IMR-90 (cell line): ENCODE results near the gene CMKLR1. TPM values are rescaled to one million over a fixed set of nuclear protein-coding genes. Genes with fewer than 3 reads are reported as not detected.

Experiments used
- ATAC-seq: fragments of 200-7000 bp; cut with Tn5 transposase; 2 replicates; pipeline ENCODE4 v1.9.1; 2020; ENCODE audit warnings: low read depth, mild to moderate bottlenecking, moderate library complexity
- BruUV-seq: library from RNA; stranded (reverse); fragments of 400-500 nt; replicated peaks from 2 replicates; lab custom pipeline; 2021; lab: Mats Ljungman, UMichigan
- CTCF ChIA-PET: fragments of 300-600 bp; formaldehyde crosslinking; extraction: SDS; loops from one replicate; lab custom pipeline; 2021; ENCODE audit warnings: antibody characterized with exemption; lab: Yijun Ruan, JAX
- POLR2A ChIA-PET: fragments of 300-600 bp; sonication (Branson Sonifier 250); formaldehyde crosslinking; loops from one replicate; lab custom pipeline; 2022; ENCODE audit warnings: antibody characterized with exemption; ENCODE audit not compliant: unreplicated experiment; lab: Charles Lee
- DNase-seq: peaks from one replicate; pipeline ENCODE4 v3.0.0; 2013
- H2AFZ ChIP-seq: replicated peaks from 2 replicates; pipeline ENCODE3; 2013; ENCODE audit warnings: low read length, mild to moderate bottlenecking; ENCODE audit not compliant: poor library complexity
- H2AK5ac ChIP-seq: 2 replicates; pipeline ENCODE4 v1.6.1; 2013; ENCODE audit warnings: low read depth, low read length, inconsistent platforms
- H2AK9ac ChIP-seq: replicated peaks from 2 replicates; pipeline ENCODE3; 2013; ENCODE audit warnings: mild to moderate bottlenecking, low read depth, low read length, moderate library complexity; ENCODE audit not compliant: poor library complexity
- H2BK120ac ChIP-seq: 2 replicates; pipeline ENCODE4 v1.6.1; 2013; ENCODE audit warnings: low read depth, low read length, inconsistent platforms
- H2BK15ac ChIP-seq: 3 replicates; pipeline ENCODE4 v1.6.1; 2013; ENCODE audit warnings: low read depth, low read length, inconsistent platforms
- H2BK20ac ChIP-seq: 2 replicates; pipeline ENCODE4 v1.6.1; 2013; ENCODE audit warnings: low read depth, mild to moderate bottlenecking, inconsistent platforms, low read length, moderate library complexity
- H2BK5ac ChIP-seq: 2 replicates; pipeline ENCODE4 v1.6.1; 2013; ENCODE audit warnings: mild to moderate bottlenecking, low read depth, low read length, inconsistent platforms; ENCODE audit not compliant: poor library complexity, severe bottlenecking
- H3K14ac ChIP-seq: replicated peaks from 2 replicates; pipeline ENCODE4 v1.6.1; 2013; ENCODE audit warnings: low read depth, low read length, inconsistent platforms
- H3K18ac ChIP-seq: 2 replicates; pipeline ENCODE4 v1.6.1; 2013; ENCODE audit warnings: low read depth, low read length, control low read depth
- H3K23ac ChIP-seq: 2 replicates; pipeline ENCODE4 v1.6.1; 2013; ENCODE audit warnings: low read depth, low read length, inconsistent platforms
- H3K27ac ChIP-seq: 2 replicates; pipeline ENCODE4 v1.5.1; 2013; ENCODE audit warnings: mild to moderate bottlenecking, control low read depth, low read length; ENCODE audit not compliant: insufficient read depth
- H3K27me3 ChIP-seq: 2 replicates; pipeline ENCODE4 v1.6.1; 2013; ENCODE audit warnings: low read length; ENCODE audit not compliant: control insufficient read depth, insufficient read depth
- H3K36me3 ChIP-seq: 2 replicates; pipeline ENCODE4 v1.6.1; 2013; ENCODE audit warnings: low read length, mixed read lengths; ENCODE audit not compliant: control insufficient read depth, insufficient read depth
- H3K4ac ChIP-seq: 2 replicates; pipeline ENCODE4 v1.6.1; 2013; ENCODE audit warnings: low read depth, low read length, inconsistent platforms
- H3K4me1 ChIP-seq: 2 replicates; pipeline ENCODE4 v1.6.1; 2013; ENCODE audit warnings: low read length, mixed read lengths; ENCODE audit not compliant: control insufficient read depth, insufficient read depth
- H3K4me2 ChIP-seq: 2 replicates; pipeline ENCODE4 v1.6.1; 2013; ENCODE audit warnings: low read depth, mild to moderate bottlenecking, control low read depth, low read length, moderate library complexity
- H3K4me3 ChIP-seq: 2 replicates; pipeline ENCODE4 v1.5.1; 2013; ENCODE audit warnings: low read depth, mild to moderate bottlenecking, control low read depth, low read length, moderate library complexity; ENCODE audit not compliant: insufficient read depth
- H3K56ac ChIP-seq: 2 replicates; pipeline ENCODE4 v1.6.1; 2013; ENCODE audit warnings: low read length, inconsistent platforms; ENCODE audit not compliant: insufficient read depth; ENCODE audit errors: extremely low read depth
- H3K79me1 ChIP-seq, 2 experiments: 2 replicates each; pipeline ENCODE4 v1.6.1; 2013; ENCODE audit warnings: low read length in 2 of 2, inconsistent platforms in 1 of 2, low read depth in 1 of 2
- H3K9ac ChIP-seq: 2 replicates; pipeline ENCODE4 v1.6.1; 2013; ENCODE audit warnings: low read depth, low read length, control low read depth
- H3K9me1 ChIP-seq: 2 replicates; pipeline ENCODE4 v1.6.1; 2013; ENCODE audit warnings: low read length, inconsistent platforms; ENCODE audit not compliant: insufficient read depth
- H3K9me3 ChIP-seq: 2 replicates; pipeline ENCODE4 v1.6.1; 2013; ENCODE audit warnings: low read length; ENCODE audit not compliant: control insufficient read depth, insufficient read depth
- H4K20me1 ChIP-seq: 2 replicates; pipeline ENCODE4 v1.6.1; 2013; ENCODE audit warnings: low read length, inconsistent platforms; ENCODE audit not compliant: insufficient read depth
- H4K5ac ChIP-seq: 2 replicates; pipeline ENCODE4 v1.6.1; 2013; ENCODE audit warnings: mild to moderate bottlenecking, low read depth, low read length, control low read depth
- H4K8ac ChIP-seq, 2 experiments: 2 replicates each; pipeline ENCODE4 v1.6.1; 2013; ENCODE audit warnings: low read depth in 2 of 2, low read length in 2 of 2, control low read depth in 1 of 2, inconsistent platforms in 1 of 2
- H4K91ac ChIP-seq: 2 replicates; pipeline ENCODE4 v1.6.1; 2013; ENCODE audit warnings: low read depth, low read length, inconsistent platforms; ENCODE audit not compliant: insufficient read depth
- BHLHE40 ChIP-seq: fragments of 150-350 bp; IDR thresholded peaks from 2 replicates; pipeline ENCODE4 v1.6.1; 2016; ENCODE audit warnings: mild to moderate bottlenecking, low read depth, low read length
- CHD1 ChIP-seq: IDR thresholded peaks from 2 replicates; pipeline ENCODE4 v1.6.1; 2012; ENCODE audit warnings: low read depth, low read length, improper control_type of control experiment
- FOS ChIP-seq: fragments of 150-350 bp; IDR thresholded peaks from 2 replicates; pipeline ENCODE4 v1.6.1; 2016; ENCODE audit warnings: low read depth, low read length
- MAZ ChIP-seq: IDR thresholded peaks from 2 replicates; pipeline ENCODE4 v1.6.1; 2012; ENCODE audit warnings: low read depth, mild to moderate bottlenecking, low read length, improper control_type of control experiment, moderate library complexity, borderline replicate concordance
- MXI1 ChIP-seq: IDR thresholded peaks from 2 replicates; pipeline ENCODE4 v1.6.1; 2012; ENCODE audit warnings: low read depth, mild to moderate bottlenecking, low read length, moderate library complexity, borderline replicate concordance
- NFE2L2 ChIP-seq: fragments of 150-350 bp; IDR thresholded peaks from 2 replicates; pipeline ENCODE4 v1.6.1; 2016; ENCODE audit warnings: low read depth, mild to moderate bottlenecking, low read length
- POLR2A ChIP-seq: IDR thresholded peaks from 2 replicates; pipeline ENCODE4 v1.6.1; 2012; ENCODE audit warnings: mild to moderate bottlenecking, low read depth, low read length
- RAD21 ChIP-seq: IDR thresholded peaks from 2 replicates; pipeline ENCODE4 v1.6.1; 2012; ENCODE audit warnings: low read length, improper control_type of control experiment
- WGBS, 2 experiments: methylation state at CpG; one replicate each; pipeline versions ENCODE4 v1.1.5 to v1.1.7; 2013; ENCODE audit warnings: missing lambda C conversion rate in 2 of 2; ENCODE audit not compliant: insufficient read length in 1 of 2; ENCODE audit errors: extremely low coverage in 2 of 2; 5-methylcytosine and 5-hydroxymethylcytosine counted together
- dilution Hi-C: fragments of 300-500 bp; cut with HindIII; formaldehyde crosslinking; loops from one replicate; pipeline ENCODE4 v1.14.3; 2018; ENCODE audit warnings: low sequenced_read_pairs; ENCODE audit not compliant: unreplicated experiment
- in situ Hi-C: fragments of 300-500 bp; cut with MboI; formaldehyde crosslinking; loops from 3 replicates; pipeline ENCODE4 v1.14.3; 2019; ENCODE audit warnings: low sequenced_read_pairs, inconsistent platforms, mixed read lengths
- intact Hi-C: fragments of 100-400 bp; cut with micrococcal nuclease; formaldehyde crosslinking; loops from 2 replicates; pipeline ENCODE4 v1.10.0; 2022
- polyA plus RNA-seq, 3 experiments: library from polyadenylated mRNA; depleted of rRNA; stranded (reverse); fragments of >200 nt; gene quantifications; 2 replicates each; pipeline ENCODE4 v1.2.3, GENCODE V29; 2012; ENCODE audit warnings: low replicate concordance in 1 of 3
- total RNA-seq: library from RNA; depleted of rRNA; stranded (reverse); fragments of >200 nt; gene quantifications from 2 replicates; pipeline ENCODE4 v1.2.3, GENCODE V29; 2012
- TF ChIP-seq, protein P1 (sequence below): fragments of 150-350 bp; IDR thresholded peaks from 2 replicates; pipeline ENCODE4 v1.6.1; 2017; ENCODE audit warnings: mild to moderate bottlenecking, antibody characterized with exemption, low read length, low read depth
- TF ChIP-seq, protein P2 (sequence below): conservative IDR thresholded peaks from 2 replicates; pipeline ENCODE4 v1.5.1; 2012; ENCODE audit warnings: mild to moderate bottlenecking, low read depth, low read length, improper control_type of control experiment
- TF ChIP-seq, protein P3 (sequence below): fragments of 150-350 bp; IDR thresholded peaks from 2 replicates; pipeline ENCODE4 v1.6.1; 2016; ENCODE audit warnings: low read depth, mild to moderate bottlenecking, low read length, moderate library complexity, borderline replicate concordance

CMKLR1 gene
- total and polyA plus RNA-seq, 2 of the 4 experiments (the other 2 are of a cell fraction): not detected

DNA sequence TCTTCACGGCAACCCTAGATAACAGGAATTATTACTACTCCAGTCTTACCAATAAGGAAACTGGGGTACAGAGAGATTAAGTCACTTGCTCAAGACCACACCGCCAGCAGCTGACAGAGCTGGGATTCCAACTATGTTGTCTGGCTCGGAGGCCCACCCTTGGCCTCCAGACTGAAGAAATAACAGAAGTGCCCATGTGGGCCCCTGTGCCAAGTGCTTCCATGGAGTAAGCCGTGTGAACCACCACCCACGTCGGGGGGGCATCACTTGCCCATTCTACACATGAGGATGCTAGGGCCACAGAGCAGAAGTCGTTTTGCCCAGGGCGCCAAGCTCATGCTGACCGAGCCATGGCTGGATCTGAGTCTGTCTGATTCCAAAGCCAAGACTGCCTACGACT lies 926 bp upstream of the CMKLR1 start:
- ATAC-seq (no peak), DNase-seq (no peak)
- dilution Hi-C loops (no loop called here), intact Hi-C loops (no loop called here), in situ Hi-C loops (no loop called here)
- H3K27ac ChIP-seq: no peak overlapping the region
- H4K8ac ChIP-seq: no peak overlapping the region
- H4K91ac ChIP-seq: no peak overlapping the region
- ChIA-PET CTCF (no interaction called here), POLR2A (no interaction called here)
- no peaks in the 10 kb centered on the region for H3K4me1 ChIP-seq
- no peak overlapping the region for H3K56ac ChIP-seq
- H2AK9ac ChIP-seq: no peak overlapping the region
- peaks cover 9% of the 10 kb centered on the region; the same call in 1 of the 2 replicates for H3K27me3 ChIP-seq
- H3K9ac ChIP-seq: no peak overlapping the region
- no peak overlapping the region for H3K4me2 ChIP-seq
- H3K79me1 ChIP-seq: no peaks in the 10 kb centered on the region
- BruUV-seq: no TSS peak
- no peaks in the 10 kb centered on the region for H4K20me1 ChIP-seq
- H4K5ac ChIP-seq: no peak overlapping the region
- H2AFZ ChIP-seq: no peak overlapping the region
- TF ChIP-seq MXI1: no peak
- TF ChIP-seq, protein P1, sequence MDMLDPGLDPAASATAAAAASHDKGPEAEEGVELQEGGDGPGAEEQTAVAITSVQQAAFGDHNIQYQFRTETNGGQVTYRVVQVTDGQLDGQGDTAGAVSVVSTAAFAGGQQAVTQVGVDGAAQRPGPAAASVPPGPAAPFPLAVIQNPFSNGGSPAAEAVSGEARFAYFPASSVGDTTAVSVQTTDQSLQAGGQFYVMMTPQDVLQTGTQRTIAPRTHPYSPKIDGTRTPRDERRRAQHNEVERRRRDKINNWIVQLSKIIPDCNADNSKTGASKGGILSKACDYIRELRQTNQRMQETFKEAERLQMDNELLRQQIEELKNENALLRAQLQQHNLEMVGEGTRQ: no peak
- no peak for TF ChIP-seq FOS
- TF ChIP-seq, protein P2, sequence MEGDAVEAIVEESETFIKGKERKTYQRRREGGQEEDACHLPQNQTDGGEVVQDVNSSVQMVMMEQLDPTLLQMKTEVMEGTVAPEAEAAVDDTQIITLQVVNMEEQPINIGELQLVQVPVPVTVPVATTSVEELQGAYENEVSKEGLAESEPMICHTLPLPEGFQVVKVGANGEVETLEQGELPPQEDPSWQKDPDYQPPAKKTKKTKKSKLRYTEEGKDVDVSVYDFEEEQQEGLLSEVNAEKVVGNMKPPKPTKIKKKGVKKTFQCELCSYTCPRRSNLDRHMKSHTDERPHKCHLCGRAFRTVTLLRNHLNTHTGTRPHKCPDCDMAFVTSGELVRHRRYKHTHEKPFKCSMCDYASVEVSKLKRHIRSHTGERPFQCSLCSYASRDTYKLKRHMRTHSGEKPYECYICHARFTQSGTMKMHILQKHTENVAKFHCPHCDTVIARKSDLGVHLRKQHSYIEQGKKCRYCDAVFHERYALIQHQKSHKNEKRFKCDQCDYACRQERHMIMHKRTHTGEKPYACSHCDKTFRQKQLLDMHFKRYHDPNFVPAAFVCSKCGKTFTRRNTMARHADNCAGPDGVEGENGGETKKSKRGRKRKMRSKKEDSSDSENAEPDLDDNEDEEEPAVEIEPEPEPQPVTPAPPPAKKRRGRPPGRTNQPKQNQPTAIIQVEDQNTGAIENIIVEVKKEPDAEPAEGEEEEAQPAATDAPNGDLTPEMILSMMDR: no peak
- no peak for TF ChIP-seq BHLHE40
- no peak for TF ChIP-seq POLR2A
- TF ChIP-seq RAD21: no peak
- no peak for TF ChIP-seq NFE2L2
- TF ChIP-seq, protein P3, sequence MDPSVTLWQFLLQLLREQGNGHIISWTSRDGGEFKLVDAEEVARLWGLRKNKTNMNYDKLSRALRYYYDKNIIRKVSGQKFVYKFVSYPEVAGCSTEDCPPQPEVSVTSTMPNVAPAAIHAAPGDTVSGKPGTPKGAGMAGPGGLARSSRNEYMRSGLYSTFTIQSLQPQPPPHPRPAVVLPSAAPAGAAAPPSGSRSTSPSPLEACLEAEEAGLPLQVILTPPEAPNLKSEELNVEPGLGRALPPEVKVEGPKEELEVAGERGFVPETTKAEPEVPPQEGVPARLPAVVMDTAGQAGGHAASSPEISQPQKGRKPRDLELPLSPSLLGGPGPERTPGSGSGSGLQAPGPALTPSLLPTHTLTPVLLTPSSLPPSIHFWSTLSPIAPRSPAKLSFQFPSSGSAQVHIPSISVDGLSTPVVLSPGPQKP: no peak
- no peak for TF ChIP-seq MAZ
- TF ChIP-seq CHD1: no peak
- H3K14ac ChIP-seq: no peak overlapping the region
- H3K18ac ChIP-seq: no peak overlapping the region
- no peaks in the 10 kb centered on the region for H3K36me3 ChIP-seq
- no peak overlapping the region for H2AK5ac ChIP-seq
- H3K9me1 ChIP-seq: no peaks in the 10 kb centered on the region
- no peak overlapping the region for H2BK5ac ChIP-seq
- H2BK20ac ChIP-seq: no peak overlapping the region
- H3K4me3 ChIP-seq: no peak overlapping the region
- no peak overlapping the region for H3K23ac ChIP-seq
- no peak overlapping the region for H2BK120ac ChIP-seq
- no CpG with 5 or more reads among the region's 10 CpGs for WGBS, 2 experiments
- H3K4ac ChIP-seq: no peak overlapping the region
- no peak overlapping the region for H2BK15ac ChIP-seq
- H3K9me3 ChIP-seq: no peaks in the 10 kb centered on the region
